IPS-NIHi7 (cell line): ENCODE measurements around the gene KAT7.

Source experiments
- DNase-seq: peaks from one replicate; pipeline ENCODE4 v3.0.0; 2012; ENCODE audit warnings: mixed read lengths; ENCODE audit errors: extremely low spot score

The KAT7 gene

DNA sequence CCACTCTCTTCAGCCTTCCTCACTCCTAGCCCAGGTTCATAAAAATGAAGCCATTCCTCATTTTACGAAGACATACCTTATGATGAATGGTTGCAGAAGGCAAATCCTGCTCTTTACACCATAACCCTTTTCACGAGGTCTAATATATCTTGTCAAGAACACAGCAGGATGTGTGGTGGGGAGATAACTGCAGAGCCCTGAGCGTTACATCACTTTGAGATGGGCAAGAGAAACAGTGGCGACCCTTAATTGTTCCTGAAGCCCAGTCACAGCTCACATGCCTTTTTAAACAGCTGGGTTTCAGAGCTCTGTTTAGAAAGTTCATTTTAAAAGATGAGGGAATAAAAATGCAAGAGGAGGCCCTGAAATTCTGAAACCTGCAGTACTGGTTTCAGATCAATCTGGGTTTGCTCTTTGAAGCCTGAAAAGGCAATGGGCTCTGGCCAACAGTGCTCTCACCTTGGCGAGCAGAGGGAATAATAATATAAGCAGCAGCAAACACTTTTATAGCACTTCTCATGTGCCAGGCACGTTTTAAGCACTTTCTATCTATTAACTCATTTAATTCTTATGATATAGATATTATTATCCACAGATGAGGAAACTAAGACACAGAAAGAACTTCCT lies 27.4 kb upstream of the KAT7 start:
- no peak for DNase-seq

DNA sequence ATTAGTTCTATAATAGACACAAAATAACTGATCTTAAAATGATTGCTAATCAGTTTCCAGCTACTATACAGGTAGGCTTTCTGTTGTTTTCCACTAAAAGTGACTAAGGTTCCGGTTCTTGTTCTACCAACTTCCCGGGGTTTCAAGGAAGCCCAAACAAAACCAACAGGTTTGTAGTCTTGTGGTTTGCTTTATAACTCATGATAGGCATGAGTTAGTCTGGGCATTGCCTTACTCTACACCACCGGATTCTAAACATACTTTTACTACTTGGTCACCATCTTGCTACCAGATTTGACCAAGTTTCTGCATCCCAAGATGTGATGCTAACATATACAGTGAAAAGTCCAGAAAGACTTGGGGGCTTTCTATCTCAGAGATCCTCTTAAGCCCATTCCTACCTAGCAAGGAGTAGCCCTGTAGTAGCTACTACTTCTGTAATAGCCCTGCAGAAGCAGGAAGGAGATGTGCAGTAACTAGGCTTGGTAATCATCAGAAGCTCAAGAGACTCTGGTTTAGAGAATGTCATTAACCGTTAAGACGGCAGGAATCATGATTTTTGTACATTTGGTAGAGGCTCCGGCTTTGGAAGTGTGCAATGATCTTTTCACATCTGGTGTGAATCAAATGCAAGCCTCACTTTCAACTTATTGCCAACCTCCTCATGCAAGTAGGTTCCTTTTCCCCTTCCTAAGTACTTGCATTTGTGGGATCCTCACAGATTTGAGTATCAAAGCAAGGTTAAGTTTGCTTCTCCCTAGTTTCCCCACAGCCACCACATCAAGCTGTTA lies 26.1 kb upstream of the KAT7 start:
- DNase-seq: no peak

DNA sequence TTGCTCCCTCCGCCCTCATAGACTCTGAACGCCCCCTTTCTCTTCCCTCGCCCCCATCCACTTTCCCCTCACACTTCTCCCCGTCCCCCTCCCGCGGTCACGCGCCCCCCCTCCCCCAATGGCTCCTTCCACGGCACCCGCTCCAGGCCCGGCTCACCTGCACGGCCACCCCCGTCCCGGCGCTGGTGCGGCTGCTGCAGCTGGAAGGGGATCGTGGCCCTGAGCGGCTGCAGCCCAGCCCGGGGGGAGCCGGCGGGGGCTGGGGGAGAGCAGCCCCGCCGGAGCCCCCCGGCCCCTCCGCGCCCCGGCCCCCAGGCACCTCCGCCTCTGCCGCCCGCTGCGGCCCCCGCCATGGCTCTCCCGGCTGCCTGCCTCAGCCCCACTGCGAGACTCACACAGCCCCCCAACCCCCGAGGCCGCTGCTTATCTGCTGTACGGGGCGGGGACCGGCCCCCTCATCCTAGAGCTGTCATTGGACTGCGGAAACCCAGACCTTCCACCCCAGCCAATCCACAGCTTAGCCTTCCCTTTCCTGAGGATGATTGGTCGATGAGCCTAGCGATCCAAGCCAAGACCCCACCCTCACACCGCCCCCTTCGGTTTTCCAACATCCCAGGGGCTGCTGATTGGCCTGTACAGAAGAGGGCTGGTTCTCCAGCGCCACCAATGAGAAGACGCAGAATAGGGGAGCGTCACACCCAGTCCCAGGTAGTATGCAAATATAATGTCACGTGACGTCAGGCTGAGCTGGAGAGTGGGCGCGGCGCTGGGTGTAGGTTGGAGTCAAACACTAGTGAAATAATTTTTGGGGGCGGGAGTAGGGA lies 24.5 kb upstream of the KAT7 start, which contains the start of gene FAM117A:
Gene FAM117A, minus strand, starts transcription at position 397 of the 824 bp plus-strand sequence. Its CDS starts 44 bp downstream, at position 353.
- DNase-seq: peak; percentile 100

DNA sequence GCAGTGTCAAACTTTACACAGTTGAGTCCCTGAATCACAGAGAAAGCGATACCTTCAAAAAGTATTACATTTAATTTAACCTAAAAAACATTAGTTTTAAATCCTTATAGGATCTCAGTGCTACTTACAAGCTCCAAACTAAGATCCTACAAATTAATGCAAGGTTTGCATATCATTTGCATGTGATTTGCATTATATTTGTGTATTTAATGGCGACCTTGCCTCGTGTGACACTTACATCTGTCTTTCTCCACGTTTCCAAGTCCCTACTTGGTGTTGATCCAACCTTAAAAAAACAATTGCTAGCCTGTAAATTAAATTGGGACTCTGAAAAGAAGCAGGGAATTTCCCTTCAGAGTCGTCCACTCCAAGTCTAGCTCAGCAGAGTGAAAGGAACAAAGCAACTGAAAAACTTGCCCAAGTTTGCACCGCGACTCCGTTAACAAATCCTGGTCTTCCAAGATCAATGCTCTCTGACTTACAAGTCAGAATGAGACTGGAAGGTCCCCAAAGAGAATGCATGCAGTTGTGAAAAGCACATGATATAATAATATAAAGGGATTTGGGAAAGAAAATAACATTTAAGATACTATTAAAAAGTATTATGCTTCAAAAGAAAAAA lies 23.8 kb upstream of the KAT7 start:
- no peak for DNase-seq

DNA sequence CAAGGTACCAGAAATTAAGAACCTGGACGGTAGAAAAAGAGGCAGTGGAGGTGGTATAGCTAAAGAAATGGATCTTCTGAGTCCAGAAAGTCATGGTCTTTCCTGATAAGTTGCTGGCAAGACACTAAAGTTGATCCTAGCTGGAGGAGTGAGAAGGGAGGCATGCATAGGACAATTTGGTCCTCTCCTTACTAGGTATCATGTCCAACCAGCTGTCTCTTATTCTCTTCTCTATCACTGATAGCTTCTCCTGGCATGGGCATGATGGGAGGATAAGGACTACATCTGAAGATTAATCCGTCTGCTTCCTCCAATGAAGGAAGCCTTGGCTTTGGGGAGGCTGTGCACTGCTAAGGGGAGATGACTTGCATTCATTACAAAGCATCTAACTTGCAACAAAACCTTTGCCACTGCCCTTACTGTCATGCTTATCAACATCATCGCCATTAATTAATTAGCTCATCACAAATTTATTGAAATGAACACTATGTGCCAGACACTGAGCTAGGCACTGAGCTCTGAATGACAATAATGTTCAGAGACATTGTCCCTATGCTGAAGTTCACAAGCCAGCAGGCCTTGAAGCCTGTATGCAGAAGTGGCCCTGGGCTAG lies 21.5 kb upstream of the KAT7 start:
- no peak for DNase-seq

DNA sequence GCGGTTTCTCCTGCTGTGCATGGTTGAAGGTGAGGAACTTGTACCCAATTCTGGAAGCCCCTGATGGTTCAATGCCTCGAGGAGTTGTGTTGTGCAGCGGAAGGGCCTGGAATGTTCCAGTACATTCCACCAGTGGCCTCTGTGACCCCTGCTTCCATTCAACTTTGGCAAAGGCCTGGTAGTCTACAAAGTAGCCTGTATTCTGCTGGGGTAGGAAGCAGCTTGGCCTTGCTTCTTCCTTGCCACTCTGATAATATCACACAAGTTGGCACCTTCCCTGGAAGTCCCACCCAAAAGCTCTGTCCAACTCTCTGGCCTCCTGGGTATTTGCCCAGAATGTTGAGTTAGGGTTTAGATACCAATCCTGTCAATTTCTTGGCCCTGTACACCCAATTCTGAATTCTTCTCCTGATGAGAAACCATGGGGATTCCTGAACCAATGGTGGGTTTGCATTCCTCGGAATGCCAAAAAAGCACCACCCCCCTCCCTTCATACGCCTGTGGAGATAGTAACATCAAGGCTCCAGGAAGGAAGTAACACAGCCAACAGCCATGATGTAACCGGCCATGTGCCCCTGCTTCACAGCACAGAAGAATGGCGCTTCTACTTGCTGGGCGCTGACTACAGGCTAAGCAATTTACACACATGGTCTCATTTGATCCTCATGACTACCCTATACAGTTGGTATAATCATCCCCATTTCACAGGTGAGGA lies 12.8 kb upstream of the KAT7 start:
- no peak for DNase-seq

DNA sequence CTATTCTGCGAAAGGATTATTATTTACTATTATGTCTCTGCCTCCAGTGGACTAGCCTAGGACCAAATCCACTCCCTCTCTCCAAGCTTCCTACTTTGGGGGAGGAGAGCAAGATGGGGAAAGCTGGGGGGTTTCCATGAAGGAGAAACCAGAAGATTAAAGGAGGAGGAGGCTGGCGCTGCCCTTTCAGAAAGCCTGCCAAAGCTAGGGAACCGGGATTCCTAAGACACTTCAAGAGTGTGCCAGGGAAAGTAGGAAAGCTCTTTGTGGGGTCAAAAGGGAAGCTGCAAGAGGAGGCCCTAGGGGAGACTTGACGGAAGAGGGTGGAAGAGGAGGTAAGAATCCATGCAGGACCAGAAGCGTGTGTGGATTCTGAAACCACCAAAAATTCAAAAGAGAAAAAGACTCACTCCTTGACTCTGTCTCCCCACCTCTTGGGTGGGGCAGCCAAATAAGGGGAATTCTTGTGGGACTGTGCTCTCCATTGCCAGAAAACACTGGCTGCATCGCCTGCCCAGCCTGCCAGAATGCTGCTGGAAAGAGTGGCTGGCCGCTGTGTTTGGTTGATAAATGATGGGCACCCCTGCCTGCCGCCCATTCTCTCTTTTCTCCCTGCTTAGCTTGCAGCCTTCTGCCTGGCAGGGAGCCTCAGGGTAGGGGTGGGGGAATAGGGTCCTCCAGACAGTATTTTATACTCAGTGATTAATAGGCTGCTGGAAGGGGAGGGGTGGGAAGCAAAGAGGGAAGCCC lies 11.8 kb upstream of the KAT7 start:
- DNase-seq: no peak

DNA sequence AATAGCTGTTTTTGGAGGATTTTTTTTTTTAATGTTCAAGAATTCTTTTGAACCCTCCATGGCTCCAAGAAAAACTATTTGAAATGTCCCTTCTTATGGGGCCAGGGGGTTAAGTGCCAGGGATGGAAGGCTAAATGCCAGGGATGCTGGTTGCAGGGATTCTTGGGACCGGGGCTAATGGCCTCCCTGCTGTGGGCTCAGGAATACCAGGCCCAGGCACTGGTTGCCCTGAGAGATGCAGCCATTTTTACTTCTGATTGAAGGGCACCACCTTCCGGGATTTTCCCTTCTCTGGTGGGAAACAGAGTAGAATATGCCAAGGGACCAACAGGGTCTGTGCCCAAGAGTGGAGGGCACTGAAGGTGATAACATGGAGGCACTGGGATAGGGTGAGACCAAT lies 10.9 kb upstream of the KAT7 start:
- DNase-seq: no peak

DNA sequence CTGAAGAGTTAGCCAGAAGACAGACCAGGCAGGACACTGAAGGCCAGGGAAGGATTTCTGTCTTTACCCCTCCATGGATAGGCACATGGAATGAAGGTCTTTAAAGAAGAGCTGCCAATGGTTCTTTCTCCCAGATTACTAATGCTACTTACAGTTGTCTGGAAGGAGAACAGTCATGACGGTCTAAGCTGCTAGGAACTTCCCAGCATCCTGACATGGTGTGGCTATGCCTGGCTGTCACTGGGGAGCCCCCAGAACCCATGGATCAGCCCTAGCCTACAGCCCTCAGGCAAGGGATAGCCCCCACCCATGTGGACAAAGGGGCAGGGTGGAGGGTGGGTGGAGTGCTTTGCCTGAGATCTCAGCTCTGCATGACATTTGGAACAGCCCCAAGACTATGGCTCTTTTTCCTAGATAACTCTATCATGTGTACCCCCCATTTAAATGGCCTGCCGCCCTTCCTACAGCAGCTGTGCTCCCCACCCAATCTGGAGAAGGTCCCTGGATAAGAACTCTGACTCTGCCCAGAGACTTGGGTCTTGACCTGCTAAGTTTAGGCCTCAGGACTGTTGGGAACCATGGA lies 9.2 kb upstream of the KAT7 start:
- no peak for DNase-seq

DNA sequence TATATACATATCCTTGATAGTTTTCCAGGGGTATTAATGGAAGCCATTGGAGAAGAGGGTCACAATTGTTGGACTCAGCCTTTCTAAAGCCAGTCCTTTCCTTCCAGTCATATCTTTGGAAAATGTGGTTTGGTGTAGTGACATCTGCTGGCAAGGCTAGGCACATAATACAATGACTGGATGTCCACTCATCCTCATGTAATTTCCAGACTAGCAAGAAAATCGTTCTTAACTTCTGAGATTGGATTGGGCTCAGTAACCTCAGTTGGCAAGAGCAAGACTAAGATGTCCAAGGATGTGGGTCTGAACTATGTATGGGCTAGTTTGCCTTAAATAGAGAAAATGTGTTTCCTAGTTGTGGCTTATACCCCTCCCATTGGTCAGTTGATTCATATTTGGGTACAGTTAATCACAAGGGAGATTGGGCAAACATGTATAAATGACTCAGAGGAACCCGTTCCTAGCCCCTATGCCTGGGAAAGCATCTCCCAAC lies 8.7 kb upstream of the KAT7 start:
- DNase-seq: no peak

DNA sequence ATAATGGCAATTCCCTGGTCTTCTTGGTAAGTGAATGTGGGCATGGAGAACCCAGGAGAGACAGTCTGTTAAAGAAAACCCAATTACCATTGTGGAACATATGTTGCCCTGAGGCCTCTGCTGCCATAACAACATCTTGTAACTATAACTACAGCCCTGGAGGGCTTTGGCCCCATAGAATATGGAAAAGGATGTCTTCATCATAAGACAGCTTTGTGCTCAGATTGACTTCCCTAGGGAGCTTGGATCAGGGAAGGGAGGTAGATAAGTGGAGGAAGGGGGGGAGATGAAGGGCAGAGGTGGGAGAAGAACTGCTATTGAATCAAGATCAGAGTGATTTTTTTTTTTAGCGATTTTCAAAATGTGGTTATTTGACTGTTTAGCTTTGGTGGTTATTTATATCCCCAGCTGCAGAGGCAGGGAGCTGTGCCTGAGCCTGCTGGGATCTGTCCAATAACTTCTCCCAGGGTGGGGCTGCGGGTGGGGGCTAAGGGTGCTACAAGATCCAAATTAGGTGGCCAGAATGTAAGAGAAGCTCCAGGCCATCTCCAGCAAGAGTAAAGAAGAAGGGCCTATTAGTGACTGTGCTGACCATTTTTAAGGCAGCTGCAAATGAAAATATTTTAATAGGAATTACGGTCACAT lies 5.3 kb upstream of the KAT7 start:
- DNase-seq: no peak

DNA sequence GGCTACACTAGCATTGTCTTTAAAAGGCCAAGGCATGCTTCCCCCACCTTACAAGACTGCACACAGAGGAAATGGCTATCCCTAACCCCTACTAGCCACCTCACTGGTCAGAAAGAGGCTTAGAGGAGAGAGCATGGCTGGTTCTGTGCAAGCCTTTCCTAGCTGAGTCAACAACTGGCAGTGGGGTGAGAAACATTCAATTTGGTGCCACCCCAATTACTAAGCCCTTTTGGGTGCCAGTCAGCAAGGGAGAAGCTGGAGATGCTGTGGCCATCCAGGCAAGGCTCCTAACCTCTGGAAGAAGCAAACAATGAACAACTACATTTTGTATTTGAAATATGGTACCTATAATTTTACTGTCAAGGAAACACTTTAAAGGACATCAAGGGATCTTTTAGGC lies 4.7 kb upstream of the KAT7 start:
- no peak for DNase-seq

DNA sequence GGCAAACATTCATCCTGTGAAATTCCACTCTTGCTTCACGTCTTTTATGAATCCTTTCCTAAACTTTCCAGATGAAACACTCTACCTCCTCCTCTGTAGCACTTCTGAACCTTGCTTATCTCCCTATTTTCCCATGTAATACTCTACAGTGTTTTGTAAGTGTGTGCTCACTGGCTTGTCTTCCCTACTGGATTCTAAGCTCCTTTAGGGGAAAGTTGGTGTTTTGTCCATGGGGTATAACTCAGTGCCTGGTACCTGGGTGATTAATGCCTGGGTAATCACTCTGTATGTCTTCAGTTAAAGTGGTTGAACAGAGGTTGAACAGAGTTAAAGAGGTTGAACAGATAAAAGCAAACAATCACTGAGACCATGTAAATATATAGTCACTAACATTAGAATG lies 3.8 kb upstream of the KAT7 start:
- no peak for DNase-seq

DNA sequence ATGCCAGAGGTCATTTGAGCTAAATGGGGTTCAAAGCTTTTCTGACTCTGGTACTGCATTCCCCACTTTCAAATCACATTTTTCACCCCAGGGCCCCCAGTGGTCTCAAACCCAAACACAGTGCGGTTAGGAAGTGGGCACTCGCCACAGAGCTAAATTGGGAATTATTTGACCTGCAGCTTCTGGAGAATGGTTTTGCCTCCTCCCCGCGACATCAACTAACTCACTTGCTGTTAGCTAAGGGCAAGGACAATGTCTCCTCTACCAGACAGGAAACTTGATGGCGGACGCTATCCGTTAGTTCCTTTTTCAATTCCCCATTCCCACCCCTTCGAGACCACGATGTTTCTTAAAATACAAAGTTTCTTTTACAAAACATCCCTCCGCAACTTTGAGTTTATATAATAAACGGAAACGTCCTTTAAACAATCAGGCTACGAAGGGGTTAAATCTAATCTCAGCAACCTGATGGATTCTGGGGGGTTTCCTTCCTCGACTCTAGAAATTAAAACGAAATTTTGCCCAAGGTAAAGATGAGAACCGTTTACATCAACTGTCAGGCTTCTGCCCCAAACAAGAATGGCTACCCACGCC lies 500 bp upstream of the KAT7 start:
- no peak for DNase-seq

DNA sequence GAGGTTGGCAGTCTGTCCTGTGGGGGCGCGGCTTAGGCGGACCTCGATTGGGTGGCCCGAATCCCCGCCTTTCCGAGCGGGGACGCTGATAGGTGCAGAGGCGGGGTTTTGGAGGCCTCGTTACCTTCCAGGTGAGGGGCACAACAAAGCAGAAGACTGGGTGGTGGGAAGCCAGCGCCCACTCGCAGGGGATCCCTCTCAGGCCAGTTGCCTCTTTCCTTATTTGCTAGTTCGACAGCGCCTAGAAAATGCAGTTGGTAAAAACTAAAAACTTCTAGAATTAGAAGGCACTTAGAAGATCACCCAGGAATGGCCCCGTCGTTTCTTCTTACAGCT lies 730 bp downstream of the KAT7 start:
- no peak for DNase-seq

DNA sequence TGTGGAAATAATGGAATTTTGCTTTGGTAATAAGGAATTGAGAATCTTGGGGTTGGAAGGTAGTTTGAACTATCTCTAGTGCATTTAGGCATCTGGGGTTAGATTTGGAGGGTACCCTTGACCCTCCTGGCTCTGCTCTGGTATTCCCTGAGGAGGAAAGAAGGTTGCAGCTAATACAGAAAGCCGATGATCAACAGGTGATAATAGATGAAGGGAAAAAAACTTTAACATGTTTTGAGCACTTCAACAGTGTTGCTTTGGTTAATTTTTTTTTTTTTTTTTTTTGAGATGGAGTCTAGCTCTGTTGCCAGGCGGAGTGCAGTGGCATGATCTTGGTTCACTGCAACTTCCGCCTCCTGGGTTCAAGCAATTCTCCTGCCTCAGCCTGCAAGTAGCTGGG lies 4.8 kb downstream of the KAT7 start:
- no peak for DNase-seq

DNA sequence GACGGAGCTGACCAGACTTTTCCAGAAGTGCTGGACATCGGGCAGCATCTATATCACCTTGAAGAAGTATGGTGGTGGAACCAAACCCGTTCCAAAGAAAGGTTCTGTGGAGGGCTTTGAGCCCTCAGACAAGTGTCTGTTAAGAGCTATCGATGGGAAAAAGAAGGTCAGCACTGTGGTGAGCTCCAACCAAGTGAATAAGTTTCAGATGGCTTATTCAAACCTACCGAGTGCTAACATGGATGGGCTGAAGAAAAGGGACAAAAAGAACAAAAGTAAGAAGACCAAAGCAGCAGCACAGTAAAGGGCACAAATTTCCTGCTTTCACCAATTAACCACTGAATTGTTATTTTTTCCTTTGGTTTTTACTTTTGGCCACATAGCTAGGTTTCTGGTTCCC lies 6.9 kb downstream of the KAT7 start:
- no peak for DNase-seq

DNA sequence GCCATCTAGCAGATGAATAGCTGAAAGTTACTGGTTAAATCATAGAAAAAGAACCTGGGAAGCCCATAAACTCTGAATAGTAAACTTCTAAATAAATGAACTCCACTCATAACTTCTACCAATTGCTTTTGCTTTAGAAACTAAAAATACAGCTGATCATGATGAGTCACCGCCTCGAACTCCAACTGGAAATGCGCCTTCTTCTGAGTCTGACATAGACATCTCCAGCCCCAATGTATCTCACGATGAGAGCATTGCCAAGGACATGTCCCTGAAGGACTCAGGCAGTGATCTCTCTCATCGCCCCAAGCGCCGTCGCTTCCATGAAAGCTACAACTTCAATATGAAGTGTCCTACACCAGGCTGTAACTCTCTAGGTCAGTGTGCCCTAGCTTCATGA lies 9.7 kb downstream of the KAT7 start:
- DNase-seq: no peak

DNA sequence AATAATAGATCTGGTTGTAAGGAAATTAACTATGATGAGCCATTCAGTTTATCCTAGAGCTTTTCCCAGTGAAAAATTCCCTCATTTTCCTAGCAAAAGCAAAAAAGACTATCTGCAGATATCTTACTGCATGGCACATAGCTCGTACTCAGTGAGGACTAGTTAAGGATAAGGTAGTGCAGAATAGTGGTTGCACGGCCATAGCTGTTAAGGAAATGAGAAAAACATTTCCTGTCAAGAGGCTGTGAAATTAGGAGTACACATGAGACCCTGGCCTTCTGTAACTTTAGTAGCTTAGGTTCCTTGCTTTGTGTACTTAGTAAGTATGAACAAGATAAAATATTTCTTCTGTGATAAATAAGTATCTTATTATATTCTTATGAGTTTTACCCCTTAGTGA lies 10.3 kb downstream of the KAT7 start:
- no peak for DNase-seq
